ACC112 (cell line): ENCODE data around the gene UAP1L1.

Experiments used
- H2AFZ ChIP-seq: fragments of 200-600 bp; sonication (generic); one replicate; pipeline ENCODE4 v1.6.0; 2017; ENCODE audit warnings: antibody characterized with exemption, low read length; ENCODE audit not compliant: unreplicated experiment
- H3K27ac ChIP-seq: fragments of 200-600 bp; sonication (generic); 2 replicates; pipeline ENCODE4 v1.5.1; 2014; ENCODE audit warnings: low read depth, mild to moderate bottlenecking, antibody characterized with exemption, low read length, moderate library complexity
- H3K27me3 ChIP-seq: fragments of 200-600 bp; sonication (generic); 2 replicates; pipeline ENCODE4 v1.6.1; 2014; ENCODE audit warnings: mild to moderate bottlenecking, antibody characterized with exemption, low read length, moderate library complexity, mixed read lengths; ENCODE audit not compliant: insufficient read depth
- H3K36me3 ChIP-seq: fragments of 200-600 bp; sonication (generic); 2 replicates; pipeline ENCODE4 v1.6.1; 2016; ENCODE audit warnings: mild to moderate bottlenecking, antibody characterized with exemption, low read length, moderate library complexity, mixed read lengths; ENCODE audit not compliant: insufficient read depth
- H3K4me1 ChIP-seq: fragments of 200-600 bp; sonication (generic); one replicate; pipeline ENCODE4 v1.6.1; 2016; ENCODE audit warnings: low read length, mixed read lengths; ENCODE audit not compliant: insufficient read depth, unreplicated experiment, control insufficient read depth
- H3K4me3 ChIP-seq: fragments of 200-600 bp; sonication (generic); 2 replicates; pipeline ENCODE4 v1.5.1; 2014; ENCODE audit warnings: mild to moderate bottlenecking, low read depth, low read length
- H3K79me2 ChIP-seq: fragments of 200-600 bp; sonication (generic); one replicate; pipeline ENCODE4 v1.6.0; 2016; ENCODE audit warnings: low read length; ENCODE audit not compliant: control insufficient read depth, unreplicated experiment, insufficient read depth

Gene UAP1L1

DNA sequence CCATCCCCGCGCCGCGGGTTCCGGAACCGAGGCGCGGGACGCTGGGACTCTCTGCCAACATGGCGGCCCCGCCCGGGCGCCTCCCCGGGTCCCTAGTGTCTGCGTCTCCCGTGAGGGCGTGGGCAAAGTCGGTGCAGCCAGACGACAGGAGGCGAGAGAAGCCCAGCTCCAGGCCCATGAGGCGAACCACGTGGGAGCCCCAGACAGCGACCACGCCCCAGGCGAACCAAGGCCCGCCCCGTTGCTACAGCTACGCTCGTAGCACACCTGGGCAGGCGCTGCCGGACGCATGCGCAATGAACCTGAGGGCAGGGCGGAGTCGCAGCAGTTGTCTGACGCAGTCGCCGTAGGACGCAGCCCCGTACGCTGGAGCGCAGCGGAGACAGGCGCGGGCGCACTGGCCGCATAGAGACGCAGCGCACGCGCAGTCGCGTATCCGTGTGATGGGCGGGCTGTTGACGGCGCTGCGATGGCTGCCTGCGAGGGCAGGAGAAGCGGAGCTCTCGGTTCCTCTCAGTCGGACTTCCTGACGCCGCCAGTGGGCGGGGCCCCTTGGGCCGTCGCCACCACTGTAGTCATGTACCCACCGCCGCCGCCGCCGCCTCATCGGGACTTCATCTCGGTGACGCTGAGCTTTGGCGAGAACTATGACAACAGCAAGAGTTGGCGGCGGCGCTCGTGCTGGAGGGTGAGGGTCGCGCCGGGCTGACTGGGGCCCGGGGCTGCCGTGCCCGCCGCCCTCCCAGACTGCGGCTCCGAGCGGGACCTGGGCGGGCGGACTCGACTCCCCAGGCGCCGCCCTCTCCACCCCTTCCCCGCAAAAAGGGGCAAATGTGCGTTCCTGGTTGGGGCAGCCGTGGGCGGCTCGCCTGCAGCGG lies 9.5 kb downstream of the UAP1L1 start, which contains the start of gene MAN1B1:
TSS of gene MAN1B1 (plus strand) at position 455 of the 878 bp plus-strand sequence. CDS start at position 470, 15 bp downstream.
- no peaks in the 10 kb centered on the region for H3K27me3 ChIP-seq
- H3K36me3 ChIP-seq = peaks cover 2% of the 10 kb centered on the region; the same call in 1 of the 2 replicates
- H3K4me1 ChIP-seq = peaks cover 42% of the 10 kb centered on the region
- H3K79me2 ChIP-seq = peaks cover 8% of the 10 kb centered on the region
- H3K4me3 ChIP-seq = peak within 1 kb of the TSS; percentile 83
- H3K27ac ChIP-seq = peak within 1 kb of the TSS; percentile 82
- peak within 1 kb of the TSS; percentile 66 for H2AFZ ChIP-seq

DNA sequence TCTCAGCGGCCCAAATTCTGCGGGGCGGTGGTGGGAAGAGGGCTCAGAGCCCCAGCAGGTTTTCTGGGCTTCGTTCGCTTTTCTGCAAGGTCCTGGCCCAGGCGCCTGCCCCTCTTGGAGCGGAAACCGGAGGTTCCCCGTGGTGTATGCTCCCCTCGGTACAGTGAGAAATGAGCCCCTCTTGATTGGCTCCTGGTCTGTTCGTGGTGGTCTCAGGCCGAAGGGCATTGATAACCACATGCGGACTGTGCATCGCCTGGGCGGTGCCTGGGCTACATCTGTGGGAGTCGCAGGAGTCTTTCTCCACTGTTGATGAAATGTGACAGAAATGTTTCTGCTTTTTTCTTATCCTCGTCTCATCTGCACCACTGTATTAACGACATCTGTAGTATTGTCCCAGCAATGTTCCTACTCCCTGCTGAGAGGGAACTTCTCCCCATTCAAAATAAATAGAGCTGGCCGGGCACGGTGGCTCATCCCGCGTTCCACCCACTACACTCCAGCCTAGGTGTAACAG lies 10.2 kb downstream of the UAP1L1 start:
- H3K79me2 ChIP-seq = peaks cover 8% of the 10 kb centered on the region
- H3K4me3 ChIP-seq = peak overlapping the region; percentile 83
- peak overlapping the region; percentile 46; the same call in 1 of the 2 replicates for H3K27ac ChIP-seq
- peaks cover 1% of the 10 kb centered on the region; the same call in 1 of the 2 replicates for H3K36me3 ChIP-seq
- H2AFZ ChIP-seq = peak overlapping the region; percentile 55
- H3K27me3 ChIP-seq = no peaks in the 10 kb centered on the region
- H3K4me1 ChIP-seq = peaks cover 39% of the 10 kb centered on the region

DNA sequence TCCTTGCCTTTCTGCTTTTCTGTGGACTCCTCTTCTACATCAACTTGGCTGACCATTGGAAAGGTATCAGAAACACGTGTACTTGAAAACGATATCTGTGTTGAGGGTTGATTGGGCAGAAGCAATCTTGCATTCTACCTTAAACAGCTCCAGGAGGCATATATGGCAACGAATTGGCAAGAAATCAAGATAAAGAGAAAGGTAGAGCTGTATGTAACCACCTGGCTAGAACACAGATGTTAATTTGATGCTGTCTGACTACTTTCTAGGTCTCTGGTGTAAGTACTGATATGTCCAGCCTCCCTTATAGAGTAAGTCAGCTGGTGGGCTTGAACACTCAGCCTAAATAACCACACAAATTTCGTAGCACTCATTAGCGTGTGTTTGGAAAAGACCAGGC lies 10.8 kb downstream of the UAP1L1 start:
- Histone ChIP-seq H3K4me3 (peak overlapping the region; percentile 83), H2AFZ (no peak overlapping the region), H3K27me3 (no peaks in the 10 kb centered on the region), H3K36me3 (peaks cover 4% of the 10 kb centered on the region; the same call in 1 of the 2 replicates), H3K4me1 (peaks cover 32% of the 10 kb centered on the region), H3K79me2 (peaks cover 8% of the 10 kb centered on the region), H3K27ac (no peak overlapping the region)

DNA sequence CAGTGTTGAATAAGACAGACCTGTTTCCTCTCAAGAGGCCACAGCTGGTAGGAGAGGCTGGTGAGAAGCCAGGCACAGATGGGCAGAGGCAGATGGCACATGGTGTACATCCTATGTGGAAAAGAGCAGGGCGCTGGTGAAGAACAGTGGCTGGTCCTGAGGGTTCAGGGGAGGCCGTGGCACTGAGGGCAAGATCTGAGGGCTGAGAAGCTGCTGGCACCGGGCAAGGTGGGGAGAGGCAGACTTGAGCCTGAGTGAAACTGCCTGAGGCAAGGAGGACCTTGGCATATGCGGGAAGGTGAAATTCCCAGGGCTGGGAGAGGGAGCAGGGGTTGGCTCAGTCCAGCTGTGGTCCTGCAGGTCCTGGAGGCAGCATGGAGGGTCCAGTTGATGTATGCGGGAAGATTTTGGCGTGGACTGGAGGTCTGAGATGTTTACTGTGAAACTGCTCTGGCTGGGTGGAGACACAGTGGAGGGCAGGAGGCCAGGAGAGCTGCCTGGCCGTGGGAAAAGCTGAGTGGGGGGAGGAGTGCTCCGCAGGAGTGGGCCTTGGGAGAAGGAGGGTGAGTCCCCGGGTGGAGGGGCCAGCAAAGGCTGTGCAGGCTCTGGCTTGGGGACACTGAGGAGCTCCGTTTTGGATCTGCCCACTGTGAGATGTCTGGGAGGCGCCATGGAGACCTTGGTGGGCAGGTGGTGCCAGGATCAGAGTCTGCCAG lies 12.1 kb downstream of the UAP1L1 start:
- Histone ChIP-seq H3K4me1 (peaks cover 20% of the 10 kb centered on the region), H3K4me3 (no peak overlapping the region), H2AFZ (no peak overlapping the region), H3K27ac (no peak overlapping the region), H3K36me3 (peaks cover 4% of the 10 kb centered on the region; the same call in 1 of the 2 replicates), H3K79me2 (peaks cover 8% of the 10 kb centered on the region), H3K27me3 (no peaks in the 10 kb centered on the region)

DNA sequence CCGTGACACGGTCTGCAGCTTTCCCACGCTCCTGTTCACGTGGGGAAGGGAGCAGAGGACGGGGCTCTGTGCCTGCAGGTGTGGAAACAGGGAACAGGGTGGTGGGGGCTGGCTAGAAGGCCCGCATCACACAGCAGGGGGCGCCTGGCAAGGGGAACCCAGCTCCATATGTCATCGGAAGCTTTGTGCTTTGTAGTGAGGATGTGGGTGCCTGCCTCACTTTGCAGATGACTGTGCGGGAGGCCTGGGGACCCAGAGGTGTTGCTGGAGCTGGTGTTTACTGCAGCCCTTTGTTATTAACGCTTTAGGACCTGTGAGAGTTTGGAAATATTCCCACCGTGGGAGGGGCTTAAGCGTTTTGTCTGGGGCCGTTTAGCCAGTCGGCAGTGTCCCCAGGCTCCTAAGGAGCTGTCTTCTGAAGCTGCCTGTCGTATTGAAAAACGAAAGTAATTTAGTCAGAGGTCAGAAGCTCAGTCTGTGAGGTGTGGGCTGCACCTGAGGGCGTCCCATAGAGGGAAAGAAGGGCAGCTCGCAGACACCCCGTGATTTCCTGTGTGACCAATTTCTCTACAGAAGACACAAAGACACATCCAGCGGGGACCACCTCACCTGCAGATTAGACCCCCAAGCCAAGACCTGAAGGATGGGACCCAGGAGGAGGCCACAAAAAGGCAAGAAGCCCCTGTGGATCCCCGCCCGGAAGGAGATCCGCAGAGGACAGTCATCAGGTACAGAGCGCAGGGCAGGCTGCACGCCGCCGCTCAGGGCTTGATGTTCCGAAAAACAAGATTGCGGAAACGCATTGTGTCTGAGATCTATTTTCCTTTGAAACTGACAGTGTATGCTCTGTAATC lies 18.6 kb downstream of the UAP1L1 start:
- H3K27ac ChIP-seq = no peak overlapping the region
- H3K4me1 ChIP-seq = no peaks in the 10 kb centered on the region
- peaks cover 18% of the 10 kb centered on the region for H3K36me3 ChIP-seq
- H2AFZ ChIP-seq = no peak overlapping the region
- no peaks in the 10 kb centered on the region for H3K27me3 ChIP-seq
- H3K4me3 ChIP-seq = no peak overlapping the region
- no peaks in the 10 kb centered on the region for H3K79me2 ChIP-seq

DNA sequence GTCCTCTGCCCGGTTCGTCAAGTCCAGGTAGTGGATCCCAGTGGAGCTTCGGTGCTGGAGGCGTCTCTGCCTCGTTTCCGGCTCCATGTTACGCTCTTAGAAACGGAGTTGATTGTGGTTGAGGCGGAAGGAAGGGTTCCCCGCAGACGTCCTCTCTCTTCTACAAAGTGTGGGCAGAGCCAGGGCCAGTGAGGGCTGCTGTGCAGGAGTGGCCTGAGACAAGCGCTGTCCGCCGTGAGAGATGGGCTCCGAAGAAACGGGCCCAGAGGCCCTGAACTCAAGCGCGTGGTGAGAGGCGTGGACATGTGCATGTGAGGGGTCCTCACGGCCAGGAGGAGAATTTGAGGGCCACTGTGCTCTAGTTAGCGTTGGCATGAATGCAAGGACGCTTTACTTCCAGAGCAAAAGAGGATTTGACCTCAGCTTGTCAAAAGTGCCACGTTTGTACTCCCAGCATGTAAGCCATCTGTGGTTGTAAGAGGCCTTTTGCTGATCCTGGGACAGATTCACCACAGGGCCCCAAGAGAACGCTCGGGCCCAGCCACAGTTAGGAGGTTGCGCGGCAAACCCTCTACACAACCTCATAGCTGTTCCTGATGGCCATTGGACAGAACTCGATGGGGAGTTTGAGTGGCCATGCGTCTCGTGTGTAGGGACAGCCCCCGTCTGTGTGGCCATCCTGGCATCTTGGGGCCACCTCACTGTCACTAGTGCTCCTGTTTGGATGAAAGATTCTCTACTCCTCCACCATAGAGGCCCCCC lies 19.6 kb downstream of the UAP1L1 start:
- no peak overlapping the region for H2AFZ ChIP-seq
- peaks cover 29% of the 10 kb centered on the region for H3K36me3 ChIP-seq
- no peak overlapping the region for H3K27ac ChIP-seq
- no peaks in the 10 kb centered on the region for H3K27me3 ChIP-seq
- H3K4me3 ChIP-seq = no peak overlapping the region
- no peaks in the 10 kb centered on the region for H3K79me2 ChIP-seq
- H3K4me1 ChIP-seq = no peaks in the 10 kb centered on the region

DNA sequence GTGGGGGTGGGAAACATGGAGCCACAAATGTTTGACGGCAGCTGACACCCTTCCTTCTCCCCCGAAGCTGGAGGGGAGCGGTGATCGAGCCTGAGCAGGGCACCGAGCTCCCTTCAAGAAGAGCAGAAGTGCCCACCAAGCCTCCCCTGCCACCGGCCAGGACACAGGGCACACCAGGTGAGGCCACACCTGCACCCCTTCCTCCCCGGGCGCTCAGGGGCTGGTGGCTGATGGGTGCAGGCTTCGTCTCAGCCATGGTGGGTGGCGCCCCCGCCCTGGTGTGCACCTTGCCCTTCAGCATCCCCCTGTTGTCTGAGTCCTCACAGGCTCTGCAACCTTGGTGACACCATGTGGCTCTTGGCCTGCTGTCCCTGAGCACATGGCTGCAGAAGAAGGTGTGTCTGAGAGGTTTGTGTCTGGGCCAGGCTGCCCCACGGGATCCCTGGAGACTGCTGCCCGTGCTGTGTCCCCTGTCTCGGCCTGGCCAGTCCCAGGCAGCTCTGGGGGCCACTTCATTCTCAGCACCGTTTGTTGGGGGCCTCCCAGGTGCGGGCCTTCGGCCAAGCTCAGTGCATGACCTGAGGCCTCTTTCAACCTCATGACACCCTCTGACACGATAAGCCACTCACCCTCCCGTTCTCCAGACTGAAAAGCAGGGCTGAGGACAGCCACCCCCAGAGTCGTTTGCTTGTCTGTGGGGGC lies 20.6 kb downstream of the UAP1L1 start:
- Histone ChIP-seq H3K4me1 (no peaks in the 10 kb centered on the region), H2AFZ (no peak overlapping the region), H3K27me3 (no peaks in the 10 kb centered on the region), H3K36me3 (peaks cover 35% of the 10 kb centered on the region), H3K27ac (no peak overlapping the region), H3K79me2 (no peaks in the 10 kb centered on the region), H3K4me3 (no peak overlapping the region)

DNA sequence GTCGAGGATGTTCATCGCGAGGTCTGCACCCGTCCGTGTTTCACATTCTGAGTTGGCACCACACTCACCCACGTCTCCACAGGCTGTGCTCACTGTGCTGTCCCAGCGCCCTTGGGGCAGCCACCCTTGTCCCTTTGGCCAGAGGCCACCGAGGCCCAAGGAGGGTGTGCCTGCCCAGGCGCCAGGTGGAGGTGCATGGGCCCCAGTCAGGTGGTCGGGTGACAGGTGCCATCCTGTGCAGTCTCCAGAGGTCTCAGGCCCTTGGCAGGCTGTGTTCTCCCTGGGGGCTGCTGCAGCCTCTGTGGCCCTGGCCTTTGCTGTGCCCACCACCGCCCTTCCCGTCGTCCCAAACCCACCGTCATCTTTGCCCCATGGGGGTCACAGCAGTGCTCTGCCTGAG lies 21.9 kb downstream of the UAP1L1 start:
- no peak overlapping the region for H3K27ac ChIP-seq
- H3K27me3 ChIP-seq = no peaks in the 10 kb centered on the region
- H3K36me3 ChIP-seq = peaks cover 46% of the 10 kb centered on the region
- H3K4me1 ChIP-seq = no peaks in the 10 kb centered on the region
- H2AFZ ChIP-seq = no peak overlapping the region
- no peak overlapping the region for H3K4me3 ChIP-seq
- no peaks in the 10 kb centered on the region for H3K79me2 ChIP-seq

DNA sequence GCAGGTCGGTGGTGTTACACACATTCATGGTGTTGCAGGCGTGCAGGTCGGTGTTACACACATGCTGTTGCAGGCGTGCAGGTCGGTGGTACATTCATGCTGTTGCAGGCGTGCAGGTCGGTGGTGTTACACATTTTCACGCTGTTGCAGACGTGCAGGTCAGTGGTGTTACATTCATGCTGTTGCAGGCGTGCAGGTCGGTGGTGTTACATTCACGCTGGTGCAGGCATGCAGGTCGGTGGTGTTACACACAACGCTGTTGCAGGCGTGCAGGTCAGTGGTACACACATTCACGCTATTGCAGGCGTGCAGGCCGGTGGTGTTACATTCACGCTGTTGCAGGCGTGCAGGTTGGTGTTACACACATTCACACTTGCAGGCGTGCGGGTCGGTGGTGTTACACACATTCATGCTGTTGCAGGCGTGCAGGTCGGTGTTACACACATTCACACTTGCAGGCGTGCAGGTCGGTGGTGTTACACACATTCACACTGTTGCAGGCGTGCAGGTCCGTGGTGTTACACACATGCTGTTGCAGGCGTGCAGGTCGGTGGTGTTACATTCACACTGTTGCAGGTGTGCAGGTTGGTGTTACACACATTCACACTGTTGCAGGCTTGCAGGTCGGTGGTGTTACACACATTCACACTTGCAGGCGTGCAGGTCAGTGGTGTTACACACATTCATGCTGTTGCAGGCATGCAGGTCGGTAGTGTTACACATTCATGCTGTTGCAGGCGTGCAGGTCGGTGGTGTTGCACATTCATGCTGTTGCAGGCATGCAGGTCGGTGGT lies 26.1 kb downstream of the UAP1L1 start:
- Histone ChIP-seq H3K4me1 (no peaks in the 10 kb centered on the region), H3K79me2 (no peaks in the 10 kb centered on the region), H3K27ac (no peak overlapping the region), H2AFZ (no peak overlapping the region), H3K36me3 (peaks cover 46% of the 10 kb centered on the region), H3K4me3 (no peak overlapping the region), H3K27me3 (no peaks in the 10 kb centered on the region)
